Osteocyte (in vitro differentiated cells): ENCODE measurements around the gene RCOR3. TPM values are rescaled to one million over a fixed set of nuclear protein-coding genes. Genes with fewer than 3 reads are reported as not detected.
A peak's percentile ranks its signal among the peaks of the same experiment; 100 is the strongest.

ENCODE experiments used
- DNase-seq: peaks from one replicate; pipeline ENCODE4 v3.0.0; 2021; ENCODE audit warnings: mixed read lengths; ENCODE audit not compliant: unreplicated experiment; ENCODE audit errors: extremely low spot score
- H3K27ac Mint-ChIP-seq: one replicate; pipeline ENCODE4 v1.8.0; 2021; ENCODE audit warnings: mild to moderate bottlenecking, mixed read lengths; ENCODE audit not compliant: unreplicated experiment
- H3K27me3 Mint-ChIP-seq: one replicate; pipeline ENCODE4 v1.8.0; 2021; ENCODE audit warnings: mixed read lengths; ENCODE audit not compliant: unreplicated experiment
- H3K36me3 Mint-ChIP-seq: one replicate; pipeline ENCODE4 v1.8.0; 2021; ENCODE audit warnings: mixed read lengths; ENCODE audit not compliant: unreplicated experiment
- H3K4me1 Mint-ChIP-seq: one replicate; pipeline ENCODE4 v1.8.0; 2021; ENCODE audit warnings: mixed read lengths; ENCODE audit not compliant: unreplicated experiment
- H3K4me3 Mint-ChIP-seq: one replicate; pipeline ENCODE4 v1.8.0; 2021; ENCODE audit warnings: mild to moderate bottlenecking, moderate library complexity, mixed read lengths; ENCODE audit not compliant: unreplicated experiment
- H3K9me3 Mint-ChIP-seq: one replicate; pipeline ENCODE4 v1.8.0; 2021; ENCODE audit warnings: mixed read lengths; ENCODE audit not compliant: unreplicated experiment
- long read RNA-seq: library from polyadenylated mRNA; unstranded; transcript quantifications from one replicate; pipeline ENCODE4 v2.0.0, GENCODE V29; 2021
- total RNA-seq: library from RNA; stranded (reverse); gene quantifications from 2 replicates; pipeline ENCODE4 v1.2.1, GENCODE V29; 2021
- TF ChIP-seq, protein P1 (sequence below): fragments of 200-600 bp; sonication (generic); IDR thresholded peaks from 2 replicates; pipeline ENCODE4 v1.5.0; 2021; ENCODE audit warnings: antibody characterized with exemption, mild to moderate bottlenecking, moderate library complexity

Gene RCOR3
- total RNA-seq, result 51.0 and 54.6 TPM in 2 replicates
- long read RNA-seq, full-length matches to known transcripts, result 11 of 28 reads
- long read RNA-seq, partial matches to known transcripts, result 6 of 28 reads
- long read RNA-seq, other reads (novel, unspliced or antisense), result 11 of 28 reads

DNA sequence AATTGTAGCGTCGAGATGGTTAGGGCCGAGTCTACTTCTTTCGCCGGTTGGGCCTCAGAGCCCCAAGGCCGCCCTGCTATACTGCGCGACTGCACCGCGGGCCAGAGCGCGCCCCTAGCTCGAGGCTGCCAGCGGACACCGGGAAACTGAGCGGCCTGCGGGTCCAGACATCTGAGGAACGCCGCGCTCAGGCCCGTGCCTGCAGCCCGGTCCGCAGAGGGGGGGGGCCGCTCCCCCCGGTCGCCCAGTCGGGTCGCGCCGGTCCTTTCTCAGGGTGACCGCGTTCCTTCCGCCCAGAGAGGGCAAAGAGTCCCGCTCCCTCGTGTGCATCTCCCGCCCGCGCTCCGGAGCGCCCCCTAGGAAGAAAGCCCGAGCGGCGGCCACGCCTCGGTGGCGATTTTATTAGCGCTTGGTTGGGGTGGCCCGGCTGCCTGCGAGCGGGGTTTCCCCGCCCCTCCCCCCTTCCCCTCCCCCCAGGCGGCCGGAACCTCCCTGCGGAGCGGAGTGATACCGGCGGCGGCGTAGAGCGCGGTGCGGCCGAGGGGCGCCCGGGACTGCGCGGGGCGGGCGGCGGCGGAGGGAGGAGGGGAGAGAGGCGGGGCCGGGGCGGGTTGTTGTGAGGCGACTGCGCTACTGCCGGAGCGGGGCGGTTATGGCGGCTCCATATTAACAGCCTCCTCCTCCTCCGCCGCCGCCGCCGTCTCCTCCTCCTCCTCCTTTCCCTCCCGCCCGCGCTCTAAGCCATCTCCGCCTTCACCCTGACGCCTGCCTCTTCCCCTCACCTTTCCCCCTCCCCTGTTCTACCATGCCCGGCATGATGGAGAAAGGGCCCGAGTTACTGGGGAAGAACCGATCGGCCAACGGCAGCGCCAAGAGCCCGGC, at the start of gene RCOR3:
Gene RCOR3 (plus strand): TSS at position 611 of the 882 bp plus-strand sequence. CDS start 195 bp downstream, at position 806.
- TF ChIP-seq, protein P1, sequence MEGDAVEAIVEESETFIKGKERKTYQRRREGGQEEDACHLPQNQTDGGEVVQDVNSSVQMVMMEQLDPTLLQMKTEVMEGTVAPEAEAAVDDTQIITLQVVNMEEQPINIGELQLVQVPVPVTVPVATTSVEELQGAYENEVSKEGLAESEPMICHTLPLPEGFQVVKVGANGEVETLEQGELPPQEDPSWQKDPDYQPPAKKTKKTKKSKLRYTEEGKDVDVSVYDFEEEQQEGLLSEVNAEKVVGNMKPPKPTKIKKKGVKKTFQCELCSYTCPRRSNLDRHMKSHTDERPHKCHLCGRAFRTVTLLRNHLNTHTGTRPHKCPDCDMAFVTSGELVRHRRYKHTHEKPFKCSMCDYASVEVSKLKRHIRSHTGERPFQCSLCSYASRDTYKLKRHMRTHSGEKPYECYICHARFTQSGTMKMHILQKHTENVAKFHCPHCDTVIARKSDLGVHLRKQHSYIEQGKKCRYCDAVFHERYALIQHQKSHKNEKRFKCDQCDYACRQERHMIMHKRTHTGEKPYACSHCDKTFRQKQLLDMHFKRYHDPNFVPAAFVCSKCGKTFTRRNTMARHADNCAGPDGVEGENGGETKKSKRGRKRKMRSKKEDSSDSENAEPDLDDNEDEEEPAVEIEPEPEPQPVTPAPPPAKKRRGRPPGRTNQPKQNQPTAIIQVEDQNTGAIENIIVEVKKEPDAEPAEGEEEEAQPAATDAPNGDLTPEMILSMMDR, result peak; percentile 78
- H3K4me1 Mint-ChIP-seq, result peaks cover 31% of the 10 kb centered on the region
- peak within 1 kb of the TSS; percentile 91 for H3K4me3 Mint-ChIP-seq
- H3K36me3 Mint-ChIP-seq, result peaks cover 7% of the 10 kb centered on the region
- peak; percentile 98 for DNase-seq
- H3K27me3 Mint-ChIP-seq, result no peaks in the 10 kb centered on the region
- peak within 1 kb of the TSS; percentile 98 for H3K27ac Mint-ChIP-seq
- no peaks in the 10 kb centered on the region for H3K9me3 Mint-ChIP-seq

DNA sequence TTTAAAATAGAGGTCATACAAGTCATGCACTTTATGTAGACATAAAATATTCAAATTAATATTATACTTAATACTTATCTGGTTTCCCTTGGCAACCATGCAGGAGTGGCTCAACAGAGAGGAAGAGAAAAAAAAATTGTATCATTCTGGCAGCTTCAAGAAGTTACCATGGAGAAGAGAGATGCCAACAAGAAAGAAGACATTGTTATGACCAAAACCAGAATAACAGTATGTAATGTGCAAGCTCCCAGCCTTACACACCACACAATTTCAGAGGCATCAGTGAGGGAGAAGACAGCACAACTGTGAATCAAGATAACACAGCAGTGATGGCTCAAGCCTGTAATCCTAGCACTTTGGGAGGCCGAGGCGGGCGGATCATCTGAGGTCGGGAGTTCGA, 49.1 kb upstream of the RCOR3 start:
- H3K27ac Mint-ChIP-seq, result no peak overlapping the region
- TF ChIP-seq, protein P1, result no peak

DNA sequence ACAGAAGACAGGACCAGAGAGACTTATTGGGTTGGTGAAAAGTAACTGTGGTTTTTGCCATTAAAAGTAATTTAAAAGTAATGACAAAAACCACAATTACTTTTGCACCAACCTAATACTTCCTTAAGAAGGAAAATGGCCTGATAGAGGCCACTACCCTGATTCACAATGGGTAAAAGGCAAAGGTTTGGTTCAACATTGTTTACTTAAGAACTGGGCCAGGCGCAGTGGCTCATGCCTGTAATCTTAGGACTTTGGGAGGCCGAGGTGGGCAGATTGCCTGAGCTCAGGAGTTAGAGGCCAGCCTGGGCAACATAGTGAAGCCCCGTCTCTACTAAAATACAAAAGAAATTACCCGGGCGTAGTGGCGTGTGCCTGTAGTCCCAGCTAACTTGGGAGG, 48.2 kb upstream of the RCOR3 start:
- H3K27ac Mint-ChIP-seq, result no peak overlapping the region
- H3K36me3 Mint-ChIP-seq, result no peaks in the 10 kb centered on the region
- DNase-seq, result no peak
- H3K4me3 Mint-ChIP-seq, result no peak overlapping the region
- H3K4me1 Mint-ChIP-seq, result no peaks in the 10 kb centered on the region
- TF ChIP-seq, protein P1, result no peak
- H3K27me3 Mint-ChIP-seq, result peaks cover 12% of the 10 kb centered on the region
- peaks cover 9% of the 10 kb centered on the region for H3K9me3 Mint-ChIP-seq

More for the DNA sequence above, 49.1 kb upstream of the RCOR3 start:
- Mint-ChIP-seq H3K4me1 (no peaks in the 10 kb centered on the region), H3K9me3 (peaks cover 13% of the 10 kb centered on the region), H3K27me3 (peaks cover 6% of the 10 kb centered on the region), H3K4me3 (no peak overlapping the region), H3K36me3 (no peaks in the 10 kb centered on the region)
- no peak for DNase-seq

DNA sequence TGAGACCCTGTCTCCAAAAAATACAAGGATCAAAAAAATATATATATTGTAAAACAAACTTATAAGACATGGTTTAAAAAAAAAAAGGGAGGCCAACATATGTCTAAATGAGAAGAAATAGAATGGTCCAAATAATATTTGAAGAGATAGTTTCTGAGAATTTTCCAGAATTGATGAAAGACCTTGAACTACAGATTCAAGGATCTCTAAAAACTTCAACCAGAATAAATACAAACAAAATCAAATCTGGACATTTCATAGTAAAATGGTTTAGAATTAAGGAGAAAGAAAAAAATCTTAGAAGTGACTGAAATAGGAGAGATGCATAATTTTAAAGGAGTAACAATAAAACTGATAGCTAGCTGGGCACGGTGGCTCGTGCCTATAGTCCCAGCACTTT, 45.5 kb upstream of the RCOR3 start:
- peaks cover 3% of the 10 kb centered on the region for H3K9me3 Mint-ChIP-seq

More for the DNA sequence above, 45.5 kb upstream of the RCOR3 start:
- Mint-ChIP-seq H3K27me3 (peaks cover 24% of the 10 kb centered on the region), H3K36me3 (no peaks in the 10 kb centered on the region), H3K4me1 (no peaks in the 10 kb centered on the region), H3K27ac (no peak overlapping the region), H3K4me3 (no peak overlapping the region)
- DNase-seq, result no peak
- TF ChIP-seq, protein P1, result no peak
